Measurements from ENCODE around the gene ARF1.

DNA sequence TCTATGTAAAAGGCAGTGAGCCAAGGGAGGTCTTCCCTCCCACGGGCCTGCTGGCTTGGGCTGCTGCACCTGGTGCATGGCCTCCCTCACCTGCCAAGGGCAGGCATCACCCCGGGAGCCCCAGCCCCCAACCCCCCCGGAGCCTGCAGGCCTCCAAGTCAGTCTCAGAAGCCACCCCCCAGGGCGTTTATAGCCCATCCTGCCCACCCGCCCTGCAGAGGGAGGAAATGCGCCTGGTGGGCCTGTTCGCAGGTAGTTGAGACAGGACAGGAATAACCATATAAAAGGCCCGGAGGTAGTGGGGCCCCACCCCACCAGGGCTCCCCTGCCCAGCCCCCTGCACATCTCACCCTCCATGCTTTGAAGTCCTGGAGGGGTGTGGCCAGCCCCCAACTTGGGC, 18.2 kb upstream of the ARF1 start:
- TF ChIP-seq, protein P1, sequence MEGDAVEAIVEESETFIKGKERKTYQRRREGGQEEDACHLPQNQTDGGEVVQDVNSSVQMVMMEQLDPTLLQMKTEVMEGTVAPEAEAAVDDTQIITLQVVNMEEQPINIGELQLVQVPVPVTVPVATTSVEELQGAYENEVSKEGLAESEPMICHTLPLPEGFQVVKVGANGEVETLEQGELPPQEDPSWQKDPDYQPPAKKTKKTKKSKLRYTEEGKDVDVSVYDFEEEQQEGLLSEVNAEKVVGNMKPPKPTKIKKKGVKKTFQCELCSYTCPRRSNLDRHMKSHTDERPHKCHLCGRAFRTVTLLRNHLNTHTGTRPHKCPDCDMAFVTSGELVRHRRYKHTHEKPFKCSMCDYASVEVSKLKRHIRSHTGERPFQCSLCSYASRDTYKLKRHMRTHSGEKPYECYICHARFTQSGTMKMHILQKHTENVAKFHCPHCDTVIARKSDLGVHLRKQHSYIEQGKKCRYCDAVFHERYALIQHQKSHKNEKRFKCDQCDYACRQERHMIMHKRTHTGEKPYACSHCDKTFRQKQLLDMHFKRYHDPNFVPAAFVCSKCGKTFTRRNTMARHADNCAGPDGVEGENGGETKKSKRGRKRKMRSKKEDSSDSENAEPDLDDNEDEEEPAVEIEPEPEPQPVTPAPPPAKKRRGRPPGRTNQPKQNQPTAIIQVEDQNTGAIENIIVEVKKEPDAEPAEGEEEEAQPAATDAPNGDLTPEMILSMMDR (conservative IDR thresholded peaks at IDR 0.05; ENCODE audit: low read depth, low read length), result no peak
- TF ChIP-seq EZH2 (IDR thresholded peaks at IDR 0.05; ENCODE audit: borderline replicate concordance, low read depth, low read length, poor library complexity, severe bottlenecking), result no peak
